SK-N-SH treated with all-trans-retinoic acid at 6 μM for 48 hours (cell line): ENCODE measurements around the gene KRT84.

Source experiments
- ATAC-seq: fragments of 200-7000 bp; cut with Tn5 transposase; 3 replicates; pipeline ENCODE4 v1.9.1; 2020; ENCODE audit warnings: mild to moderate bottlenecking, moderate library complexity
- ARNTL ChIP-seq: fragments of 450-650 bp; formaldehyde crosslinking; IDR thresholded peaks from 2 replicates; pipeline ENCODE4 v1.5.0; 2020; ENCODE audit warnings: low read depth, mild to moderate bottlenecking, moderate library complexity, borderline replicate concordance
- BACH2 ChIP-seq: fragments of 250-450 bp; sonication (Bioruptor Pico); IDR thresholded peaks from 2 replicates; pipeline ENCODE4 v1.9.0; 2021; ENCODE audit warnings: mild to moderate bottlenecking, borderline replicate concordance
- CREB5 ChIP-seq: fragments of 250-450 bp; sonication (Bioruptor Pico); IDR thresholded peaks from 2 replicates; pipeline ENCODE4 v1.5.1; 2020; ENCODE audit warnings: low read depth, mild to moderate bottlenecking, moderate library complexity
- CSDC2 ChIP-seq: fragments of 250-450 bp; sonication (Bioruptor Pico); IDR thresholded peaks from 2 replicates; pipeline ENCODE4 v1.5.0; 2020; ENCODE audit warnings: mild to moderate bottlenecking, moderate library complexity
- CSRNP3 ChIP-seq: fragments of 250-450 bp; sonication (Bioruptor Pico); IDR thresholded peaks from 2 replicates; pipeline ENCODE4 v1.5.1; 2021; ENCODE audit warnings: mild to moderate bottlenecking, moderate library complexity
- ESRRG ChIP-seq: fragments of 250-450 bp; sonication (Bioruptor Pico); IDR thresholded peaks from 2 replicates; pipeline ENCODE4 v1.6.1; 2021; ENCODE audit warnings: mild to moderate bottlenecking
- GLIS3 ChIP-seq: fragments of 250-450 bp; sonication (Bioruptor Pico); IDR thresholded peaks from 2 replicates; pipeline ENCODE4 v1.5.0; 2020; ENCODE audit warnings: mild to moderate bottlenecking, moderate library complexity
- ISL1 ChIP-seq: fragments of 250-450 bp; sonication (Bioruptor Pico); IDR thresholded peaks from 2 replicates; pipeline ENCODE4 v2.1.2; 2022; ENCODE audit warnings: mild to moderate bottlenecking, moderate library complexity
- OSR1 ChIP-seq: fragments of 250-450 bp; sonication (Bioruptor Pico); IDR thresholded peaks from 2 replicates; pipeline ENCODE4 v1.8.0; 2022; ENCODE audit warnings: moderate library complexity, mild to moderate bottlenecking, inconsistent platforms
- POU6F1 ChIP-seq: fragments of 250-450 bp; sonication (Bioruptor Pico); IDR thresholded peaks from 2 replicates; pipeline ENCODE4 v1.8.0; 2021; ENCODE audit warnings: low read depth, mild to moderate bottlenecking, moderate library complexity, borderline replicate concordance
- PPARA ChIP-seq: fragments of 250-450 bp; sonication (Bioruptor Pico); IDR thresholded peaks from 2 replicates; pipeline ENCODE4 v1.5.0; 2020; ENCODE audit warnings: mild to moderate bottlenecking, borderline replicate concordance
- RARB ChIP-seq: fragments of 250-450 bp; sonication (Bioruptor Pico); IDR thresholded peaks from 2 replicates; pipeline ENCODE4 v1.8.0; 2021; ENCODE audit warnings: mild to moderate bottlenecking, moderate library complexity
- TCF4 ChIP-seq: fragments of 250-450 bp; sonication (Bioruptor Pico); IDR thresholded peaks from 2 replicates; pipeline ENCODE4 v1.8.0; 2021; ENCODE audit warnings: mild to moderate bottlenecking, moderate library complexity, borderline replicate concordance
- TOX ChIP-seq: fragments of 250-450 bp; sonication (Bioruptor Pico); IDR thresholded peaks from 2 replicates; pipeline ENCODE4 v1.8.0; 2021; ENCODE audit warnings: mild to moderate bottlenecking, moderate library complexity, borderline replicate concordance
- TSHZ2 ChIP-seq: fragments of 250-450 bp; sonication (Bioruptor Pico); IDR thresholded peaks from 2 replicates; pipeline ENCODE4 v1.5.0; 2020; ENCODE audit warnings: mild to moderate bottlenecking, moderate library complexity
- ZC3H10 ChIP-seq: fragments of 250-450 bp; sonication (Bioruptor Pico); IDR thresholded peaks from 2 replicates; pipeline ENCODE4 v1.5.1; 2021; ENCODE audit warnings: mild to moderate bottlenecking, moderate library complexity
- ZFP3 ChIP-seq: fragments of 250-450 bp; sonication (Bioruptor Pico); IDR thresholded peaks from 2 replicates; pipeline ENCODE4 v1.5.0; 2020; ENCODE audit warnings: mild to moderate bottlenecking, moderate library complexity
- ZFP30 ChIP-seq: fragments of 450-650 bp; formaldehyde crosslinking; IDR thresholded peaks from 2 replicates; pipeline ENCODE4 v1.5.0; 2022; ENCODE audit warnings: mild to moderate bottlenecking, moderate library complexity
- ZNF565 ChIP-seq: fragments of 450-650 bp; formaldehyde crosslinking; conservative IDR thresholded peaks from 2 replicates; pipeline ENCODE4 v1.5.0; 2020; ENCODE audit warnings: low read depth, mild to moderate bottlenecking, moderate library complexity
- ZNF70 ChIP-seq: fragments of 450-650 bp; formaldehyde crosslinking; IDR thresholded peaks from 2 replicates; pipeline ENCODE4 v1.5.0; 2020; ENCODE audit warnings: mild to moderate bottlenecking, moderate library complexity
- ZNF8 ChIP-seq: fragments of 450-650 bp; formaldehyde crosslinking; IDR thresholded peaks from 2 replicates; pipeline ENCODE4 v1.5.0; 2020; ENCODE audit warnings: mild to moderate bottlenecking, moderate library complexity

Gene KRT84

GRCh38 chr12:52385226-52385702, at the start of gene KRT84:
Gene KRT84, minus strand, starts transcription at chr12:52385652. Its CDS starts 67 bp downstream, at chr12:52385585.
- ATAC-seq, result no peak
- TF ChIP-seq ZC3H10 (CRISPR knock-in tag) (no peak), TCF4 (CRISPR knock-in tag) (no peak), ESRRG (no peak), GLIS3 (CRISPR knock-in tag) (no peak), ZNF8 (CRISPR knock-in tag) (no peak), BACH2 (CRISPR knock-in tag) (no peak), ISL1 (CRISPR knock-in tag) (no peak), PPARA (no peak), CSRNP3 (CRISPR knock-in tag) (no peak), ZFP3 (no peak), OSR1 (CRISPR knock-in tag) (no peak), ZNF565 (CRISPR knock-in tag) (no peak), TOX (CRISPR knock-in tag) (no peak)
- TF ChIP-seq, all 23 proteins: peak for 0

- no peak for TF ChIP-seq TSHZ2
- no peak for TF ChIP-seq ZNF565 (CRISPR knock-in tag)
- no peak for TF ChIP-seq CSDC2
- TF ChIP-seq ZFP30 (CRISPR knock-in tag), result no peak
- no peak for TF ChIP-seq POU6F1 (CRISPR knock-in tag)
- no peak for TF ChIP-seq RARB (CRISPR knock-in tag)
- no peak for TF ChIP-seq ZNF8 (CRISPR knock-in tag)
- TF ChIP-seq BACH2 (CRISPR knock-in tag), result no peak
- TF ChIP-seq, all 23 proteins: peak for 0
- no peak for ATAC-seq
Observed at GRCh38 chr12:52434760-52435530, 49.5 kb upstream of the KRT84 start.

GRCh38 chr12:52434081-52434733, 48.8 kb upstream of the KRT84 start, which contains the start of gene KRT75:
Gene KRT75, minus strand, starts transcription at chr12:52434371. Its CDS starts 67 bp downstream, at chr12:52434304.
- no peak for TF ChIP-seq CSDC2
- TF ChIP-seq CSRNP3 (CRISPR knock-in tag), result no peak
- TF ChIP-seq TCF4 (CRISPR knock-in tag), result no peak
- no peak for TF ChIP-seq ZC3H10 (CRISPR knock-in tag)
- TF ChIP-seq ESRRG, result no peak
- TF ChIP-seq RARB (CRISPR knock-in tag), result no peak
- no peak for TF ChIP-seq POU6F1 (CRISPR knock-in tag)
- no peak for TF ChIP-seq CREB5
- no peak for TF ChIP-seq PPARA
- no peak for TF ChIP-seq ZNF8 (CRISPR knock-in tag)
- TF ChIP-seq ZNF565 (CRISPR knock-in tag), result no peak
- no peak for TF ChIP-seq ZNF70
- no peak for TF ChIP-seq TSHZ2
- no peak for TF ChIP-seq ISL1 (CRISPR knock-in tag)
- TF ChIP-seq ZFP30 (CRISPR knock-in tag), result no peak
- TF ChIP-seq BACH2 (CRISPR knock-in tag), result no peak
- TF ChIP-seq ARNTL (CRISPR knock-in tag), result no peak
- TF ChIP-seq OSR1 (CRISPR knock-in tag), result no peak
- no peak for ATAC-seq
